ENCODE data around the gene IFNK.
A peak's percentile ranks its signal among the peaks of the same experiment; 100 is the strongest.

IFNK gene

GRCh38 chr9:27573634-27574590, 49.8 kb downstream of the IFNK start:
- DNase-seq = peak; percentile 98

Data from NCI-H1436 (cell line).